Mesodermal cell (in vitro differentiated cells): ENCODE measurements around the gene BDH1.

ENCODE experiments used
- H3K27ac ChIP-seq: 2 replicates; pipeline ENCODE4 v1.7.0; 2013; ENCODE audit warnings: mild to moderate bottlenecking, low read depth, low read length, moderate library complexity; ENCODE audit not compliant: severe bottlenecking
- H3K36me3 ChIP-seq: 2 replicates; pipeline ENCODE4 v1.7.1; 2013; ENCODE audit warnings: mild to moderate bottlenecking, low read length, moderate library complexity; ENCODE audit not compliant: control insufficient read depth, insufficient read depth
- H3K4me1 ChIP-seq: one replicate; pipeline ENCODE4 v1.7.1; 2013; ENCODE audit warnings: mild to moderate bottlenecking, low read length; ENCODE audit not compliant: insufficient read depth, control insufficient read depth, poor library complexity, severe bottlenecking
- H3K4me3 ChIP-seq: 2 replicates; pipeline ENCODE4 v1.7.0; 2013; ENCODE audit warnings: low read length, control low read depth, mild to moderate bottlenecking; ENCODE audit not compliant: insufficient read depth, poor library complexity, severe bottlenecking; ENCODE audit errors: extremely low read depth
- H3K9me3 ChIP-seq: 2 replicates; pipeline ENCODE4 v1.7.1; 2013; ENCODE audit warnings: mild to moderate bottlenecking, low read length, moderate library complexity; ENCODE audit not compliant: control insufficient read depth
- WGBS, 2 experiments: methylation state at CpG; one replicate each; pipeline ENCODE4 v1.1.5; 2013; ENCODE audit warnings: missing lambda C conversion rate in 2 of 2; ENCODE audit not compliant: insufficient coverage in 2 of 2; 5-methylcytosine and 5-hydroxymethylcytosine counted together

BDH1 gene

DNA sequence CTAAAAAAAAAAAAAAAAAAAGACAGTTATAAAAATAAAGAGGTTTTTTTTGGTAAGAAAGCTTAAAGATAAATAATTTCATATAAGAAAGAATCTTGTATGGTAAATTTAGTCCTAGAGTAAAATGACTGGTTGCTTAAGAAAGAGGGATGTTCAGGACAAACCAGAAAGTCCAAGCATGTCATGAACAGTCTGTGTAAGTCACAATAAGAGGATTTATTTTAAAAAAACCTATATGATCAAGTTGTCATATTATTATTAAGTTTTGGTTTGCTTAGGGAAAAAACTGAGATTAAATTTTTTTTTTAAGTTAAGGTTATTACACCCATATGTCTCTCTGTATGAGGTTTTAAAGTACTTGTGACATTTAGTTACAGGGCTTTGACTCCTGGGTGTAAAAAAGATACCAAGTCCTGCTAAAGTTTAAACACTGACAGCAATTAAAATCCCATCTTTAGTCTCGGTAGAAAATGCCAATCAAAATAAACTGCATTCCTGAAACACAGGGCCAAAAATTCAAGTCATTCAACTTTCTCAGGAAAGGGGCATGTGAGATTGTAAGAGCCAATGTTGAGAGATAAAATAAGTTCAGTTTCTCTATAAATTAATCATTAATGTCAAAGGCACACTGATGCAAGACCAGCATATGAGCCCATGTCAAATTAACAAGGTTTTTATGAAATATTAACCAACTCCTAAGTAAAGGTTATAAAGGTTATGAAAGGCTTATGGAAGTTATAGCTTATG lies 8.5 kb upstream of the BDH1 start:
- H3K27ac ChIP-seq: no peak overlapping the region
- H3K9me3 ChIP-seq: peaks cover 32% of the 10 kb centered on the region
- no peak overlapping the region for H3K4me3 ChIP-seq
- no CpG with 5 or more reads among the region's 1 CpG for WGBS, 2 experiments
- H3K36me3 ChIP-seq: no peaks in the 10 kb centered on the region
- no peaks in the 10 kb centered on the region for H3K4me1 ChIP-seq

DNA sequence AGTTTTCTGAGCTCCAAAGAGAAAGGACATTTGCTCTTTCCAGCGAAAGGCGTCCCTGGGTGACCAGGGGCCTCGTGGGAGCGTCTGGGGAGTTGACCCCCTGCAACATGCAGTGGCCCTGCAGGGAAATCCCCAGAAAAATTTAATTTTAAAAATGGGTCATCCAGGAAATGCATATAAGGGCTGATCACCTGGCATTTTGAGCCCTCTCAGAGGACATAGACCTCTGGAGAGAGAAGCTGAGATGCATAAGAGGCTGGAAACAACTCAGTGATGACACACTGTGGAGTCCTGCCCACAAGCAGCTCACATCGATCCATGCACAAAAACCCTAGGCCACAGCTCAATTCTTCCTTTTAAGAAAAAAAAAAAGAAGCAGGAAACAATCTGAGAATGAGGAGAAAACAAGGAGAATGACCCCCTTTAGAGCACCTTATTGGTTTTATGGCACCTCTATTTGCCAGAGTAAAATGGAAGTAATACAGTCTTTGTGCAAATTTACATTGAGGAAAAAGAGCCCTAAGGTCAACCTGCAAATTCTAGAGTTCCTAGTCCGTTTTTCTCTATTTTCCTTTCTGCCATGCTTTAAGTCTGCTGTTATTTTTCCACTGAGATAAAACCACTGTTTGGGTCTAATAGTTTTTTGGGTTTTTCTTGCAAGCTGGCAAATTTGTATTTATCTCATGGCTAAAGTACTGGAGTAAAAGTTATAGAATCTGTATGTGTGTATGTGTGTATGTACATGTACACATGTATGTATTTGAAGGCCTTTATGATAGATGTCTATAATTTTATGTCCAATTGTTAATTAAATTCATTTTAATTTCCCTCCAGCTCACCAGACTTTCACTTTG lies 6.9 kb upstream of the BDH1 start:
- Histone ChIP-seq H3K9me3 (peaks cover 32% of the 10 kb centered on the region), H3K27ac (no peak overlapping the region), H3K4me3 (no peak overlapping the region), H3K4me1 (no peaks in the 10 kb centered on the region), H3K36me3 (no peaks in the 10 kb centered on the region)
- WGBS, 2 experiments: 80% methylated on average over 5 of the region's 6 CpGs; no CpG with 5 or more reads in 1 of the 2 experiments

DNA sequence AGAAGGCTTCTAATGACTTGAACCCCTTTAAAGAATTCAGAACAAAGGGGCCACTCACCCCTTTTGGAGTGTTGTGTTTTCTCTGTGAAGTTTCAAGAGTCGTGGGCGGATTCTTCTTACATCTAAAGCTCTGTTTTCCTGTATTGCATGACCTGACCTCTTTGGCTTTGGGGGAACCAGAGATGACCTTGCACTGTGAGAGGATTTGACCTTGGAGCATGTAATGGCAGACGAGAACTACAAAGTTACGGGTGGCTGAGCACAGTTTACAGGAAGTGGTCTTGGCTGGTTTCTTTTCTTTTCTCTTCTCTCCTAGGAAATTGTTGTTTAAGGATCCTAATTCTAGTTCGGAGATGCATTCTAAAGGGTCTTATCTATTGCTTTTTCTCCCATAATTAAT lies 6.2 kb upstream of the BDH1 start:
- Histone ChIP-seq H3K9me3 (peaks cover 28% of the 10 kb centered on the region), H3K36me3 (no peaks in the 10 kb centered on the region)
- 92 to 95% methylated on average over 2 to 3 of the region's 5 CpGs for WGBS, 2 experiments

DNA sequence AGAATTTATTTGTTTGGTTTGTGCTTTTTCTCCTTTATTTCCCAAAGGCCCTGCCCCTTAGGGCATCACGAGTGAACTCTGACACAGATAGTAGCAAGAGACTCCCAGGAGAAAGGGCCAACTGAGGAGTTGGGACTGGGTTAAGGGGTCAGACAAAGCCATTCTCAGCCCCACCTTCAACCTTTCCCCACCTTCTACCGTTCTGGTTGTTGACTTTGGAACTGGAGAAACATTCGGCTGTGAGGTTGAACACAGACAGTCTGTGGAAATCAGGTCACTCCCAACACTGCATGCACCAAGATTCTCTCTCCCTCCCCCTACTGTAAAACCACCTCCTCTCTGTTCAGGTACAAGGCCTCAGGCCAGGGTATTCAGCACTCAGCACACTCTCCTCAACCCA lies 3.9 kb upstream of the BDH1 start:
- Histone ChIP-seq H3K27ac (no peak overlapping the region), H3K4me3 (no peak overlapping the region), H3K4me1 (no peaks in the 10 kb centered on the region), H3K36me3 (no peaks in the 10 kb centered on the region), H3K9me3 (peaks cover 23% of the 10 kb centered on the region)
- 82 to 89% methylated on average over 2 to 3 of the region's 3 CpGs for WGBS, 2 experiments

More for the DNA sequence above, 6.2 kb upstream of the BDH1 start:
- H3K27ac ChIP-seq: no peak overlapping the region
- no peaks in the 10 kb centered on the region for H3K4me1 ChIP-seq
- H3K4me3 ChIP-seq: no peak overlapping the region

DNA sequence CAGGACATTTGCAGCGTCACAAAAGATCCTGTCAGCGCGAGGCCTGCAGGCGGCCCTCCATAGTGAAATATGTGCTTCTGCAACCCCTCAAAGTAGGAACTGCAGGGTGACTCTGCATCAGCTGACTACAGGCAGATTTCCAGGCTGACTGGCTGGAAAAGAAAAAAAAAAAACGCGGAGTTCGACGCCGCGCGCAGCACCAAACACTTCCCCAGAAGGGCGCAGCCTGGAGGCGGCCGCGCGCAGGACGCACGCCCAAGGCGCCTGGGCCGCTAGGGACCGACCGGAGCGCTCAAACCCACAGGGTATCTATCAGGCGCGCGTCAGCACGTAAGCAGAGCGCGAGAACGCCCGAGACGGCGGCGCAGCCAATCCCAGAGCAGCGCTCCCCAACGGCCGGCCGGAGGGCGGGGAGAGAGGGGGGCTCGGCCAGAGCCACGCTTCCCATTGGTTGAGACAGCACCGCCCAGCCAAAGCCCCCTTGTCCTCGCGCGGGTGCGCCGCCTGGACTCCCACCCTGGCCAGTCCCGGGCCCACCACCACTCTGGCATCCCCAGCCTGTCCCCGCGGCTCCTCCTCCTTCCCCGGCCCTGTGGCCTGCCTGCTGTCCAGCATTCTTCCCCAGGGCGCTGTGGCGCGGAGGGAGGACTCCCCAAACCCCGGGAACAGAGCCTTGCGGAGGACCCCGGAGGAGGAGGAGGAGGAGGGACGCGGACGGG lies 1.0 kb downstream of the BDH1 start:
- H3K27ac ChIP-seq: peak overlapping the region; percentile 81
- H3K4me3 ChIP-seq: peak overlapping the region; percentile 56
- H3K36me3 ChIP-seq: no peaks in the 10 kb centered on the region
- WGBS, 2 experiments: 2 to 6% methylated on average over 26 to 47 of the region's 60 CpGs
- H3K9me3 ChIP-seq: no peaks in the 10 kb centered on the region
- H3K4me1 ChIP-seq: no peaks in the 10 kb centered on the region

DNA sequence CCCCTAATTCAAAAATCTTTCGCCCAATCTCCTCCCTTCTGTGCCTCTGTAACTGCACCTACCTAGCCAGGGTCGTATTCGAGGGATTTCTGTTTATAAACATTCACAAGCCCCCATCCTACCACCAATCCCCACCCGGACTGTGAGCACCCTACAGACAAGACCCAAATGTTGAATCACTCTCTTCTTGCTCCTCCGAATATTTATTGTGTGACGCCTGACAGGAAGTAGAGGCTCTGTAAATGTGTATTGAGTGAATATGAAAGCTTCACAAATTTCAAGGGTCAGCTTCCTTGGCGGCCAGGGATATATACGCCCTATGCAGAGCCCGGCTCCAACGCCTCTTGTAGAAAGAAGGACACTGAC lies 1.6 kb downstream of the BDH1 start:
- no peaks in the 10 kb centered on the region for H3K4me1 ChIP-seq
- H3K27ac ChIP-seq: peak overlapping the region; percentile 81

DNA sequence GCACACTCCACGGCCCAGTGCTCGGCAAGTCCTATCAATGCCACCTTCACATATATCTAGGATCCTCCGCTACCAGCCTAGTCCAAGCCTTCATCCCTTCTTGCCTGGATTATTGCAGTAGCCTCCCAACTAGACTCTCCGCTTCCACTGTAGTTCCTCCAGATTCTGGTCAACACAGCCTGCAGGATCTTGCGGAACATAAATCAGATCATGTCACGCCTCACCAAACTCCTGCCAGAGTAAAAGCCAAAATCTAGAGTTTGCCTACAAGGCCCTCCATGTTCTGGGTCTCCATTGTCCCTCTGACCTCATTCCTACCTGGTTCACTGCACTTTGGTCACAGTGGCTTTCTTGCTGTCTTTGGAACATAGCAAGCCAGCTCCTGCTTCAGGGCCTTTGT lies 3.6 kb downstream of the BDH1 start:
- H3K4me3 ChIP-seq: no peak overlapping the region
- H3K4me1 ChIP-seq: no peaks in the 10 kb centered on the region
- H3K27ac ChIP-seq: no peak overlapping the region
- no peaks in the 10 kb centered on the region for H3K36me3 ChIP-seq
- H3K9me3 ChIP-seq: no peaks in the 10 kb centered on the region
- WGBS, 2 experiments: 94 to 97% methylated on average over 6 of the region's 6 CpGs

More for the DNA sequence above, 1.6 kb downstream of the BDH1 start:
- WGBS, 2 experiments: 70 to 76% methylated on average over 7 to 8 of the region's 10 CpGs
- H3K9me3 ChIP-seq: no peaks in the 10 kb centered on the region
- H3K36me3 ChIP-seq: no peaks in the 10 kb centered on the region
- peak overlapping the region; percentile 56 for H3K4me3 ChIP-seq

DNA sequence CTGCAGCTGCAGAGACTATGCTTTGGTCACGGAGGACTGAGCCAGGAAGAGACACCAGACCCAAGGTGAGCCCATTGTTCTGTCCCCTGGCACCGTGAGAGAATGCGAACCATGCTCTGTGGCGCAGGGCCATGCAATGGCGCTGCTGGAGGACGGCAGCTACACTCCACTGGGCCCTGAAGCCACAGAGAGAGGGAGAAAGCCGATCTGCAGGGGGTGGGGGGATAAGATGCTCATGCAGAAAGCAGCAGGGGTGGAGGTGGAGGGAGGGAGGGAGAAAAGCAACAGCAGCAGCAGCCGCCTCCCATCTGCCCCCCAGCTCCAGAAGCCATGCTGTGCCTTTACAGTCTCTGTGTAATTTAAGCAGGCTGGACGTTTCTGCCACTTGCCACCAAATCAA lies 5.3 kb downstream of the BDH1 start:
- Histone ChIP-seq H3K36me3 (no peaks in the 10 kb centered on the region), H3K9me3 (no peaks in the 10 kb centered on the region), H3K4me3 (no peak overlapping the region), H3K27ac (no peak overlapping the region), H3K4me1 (no peaks in the 10 kb centered on the region)
- WGBS, 2 experiments: 47 to 52% methylated on average over 7 of the region's 9 CpGs

DNA sequence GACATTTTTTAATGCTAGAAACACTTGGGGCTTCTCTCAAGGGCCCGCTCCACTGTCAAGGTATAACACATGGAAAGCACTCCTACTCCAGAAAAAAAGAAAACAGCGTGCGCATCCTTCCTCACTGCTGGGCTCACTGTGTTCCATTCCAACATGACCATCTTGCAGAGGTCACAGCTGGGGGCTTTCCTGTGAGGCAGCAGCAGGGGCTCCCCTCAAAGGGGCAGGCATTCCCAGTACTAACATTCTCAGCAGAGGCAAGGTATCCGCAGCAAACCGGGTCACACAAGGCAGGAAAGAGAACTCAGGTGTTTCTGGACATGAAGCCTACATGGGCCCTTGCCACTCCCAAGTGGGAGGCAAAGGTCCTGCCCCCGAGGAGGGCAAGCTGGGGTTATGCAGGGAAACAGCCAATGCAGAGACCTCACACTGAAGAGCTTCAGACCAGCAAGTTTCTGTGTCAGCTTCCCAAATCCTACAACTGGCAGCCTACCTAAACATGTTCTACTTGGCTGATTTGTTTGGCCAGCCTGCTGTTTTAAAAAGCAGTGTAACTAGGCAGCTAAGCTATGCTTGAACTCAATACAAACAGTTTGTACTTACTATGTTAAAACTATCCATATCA lies 6.4 kb downstream of the BDH1 start:
- Histone ChIP-seq H3K9me3 (no peaks in the 10 kb centered on the region), H3K4me3 (no peak overlapping the region), H3K36me3 (no peaks in the 10 kb centered on the region), H3K27ac (no peak overlapping the region), H3K4me1 (no peaks in the 10 kb centered on the region)
- WGBS, 2 experiments: 25 to 77% methylated on average over 1 to 4 of the region's 6 CpGs

DNA sequence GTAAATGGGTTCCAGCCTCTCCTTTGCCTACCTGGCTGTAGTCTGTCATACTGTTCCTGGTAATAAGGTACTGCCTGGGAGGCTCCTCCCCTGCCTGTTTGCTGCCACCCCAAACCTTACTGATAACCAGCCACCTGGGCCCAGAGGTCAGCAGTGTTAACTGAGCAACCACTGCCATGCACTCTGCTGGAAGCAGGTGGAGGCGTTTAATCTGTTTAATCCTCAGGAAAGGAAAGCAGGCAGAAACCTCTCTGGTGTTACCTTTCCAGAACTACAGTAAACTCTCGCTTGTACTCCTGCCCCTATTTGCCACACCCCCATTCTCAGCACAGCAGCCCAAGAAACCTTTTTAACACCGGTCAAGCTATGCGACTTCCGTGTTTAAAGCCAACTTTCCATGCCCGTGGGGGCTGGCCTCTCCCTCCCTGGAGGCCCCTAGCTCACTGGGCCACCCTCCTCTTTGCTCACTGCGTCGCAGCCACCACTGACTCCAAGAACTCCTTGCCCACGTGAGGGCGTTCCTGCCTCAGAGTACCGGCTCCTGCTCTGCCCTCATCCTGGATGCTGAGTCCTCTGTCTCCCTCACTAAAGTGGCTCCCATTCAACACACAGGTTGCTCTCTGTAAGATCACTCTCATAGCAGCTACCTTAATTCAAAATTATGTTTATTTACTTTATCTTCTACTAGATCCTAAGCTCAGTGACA lies 8.3 kb downstream of the BDH1 start:
- Histone ChIP-seq H3K27ac (no peak overlapping the region), H3K4me1 (no peaks in the 10 kb centered on the region), H3K4me3 (no peak overlapping the region), H3K36me3 (no peaks in the 10 kb centered on the region), H3K9me3 (no peaks in the 10 kb centered on the region)
- WGBS, 2 experiments: 50 to 67% methylated on average over 11 of the region's 11 CpGs
